Activated CD4-positive, alpha-beta T cell treated with anti-CD3 and anti-CD28 coated beads for 1 hour (primary cell): ENCODE results near the gene RAX.
"Not testable (repeated sequence)": the region's sequence is repeated elsewhere in the genome, so short reads cannot be mapped to it uniquely, and the experiment has no call there.

Experiments used
- DNase-seq: peaks from one replicate; pipeline ENCODE4 v3.0.0-alpha.2; 2020

RAX gene

DNA sequence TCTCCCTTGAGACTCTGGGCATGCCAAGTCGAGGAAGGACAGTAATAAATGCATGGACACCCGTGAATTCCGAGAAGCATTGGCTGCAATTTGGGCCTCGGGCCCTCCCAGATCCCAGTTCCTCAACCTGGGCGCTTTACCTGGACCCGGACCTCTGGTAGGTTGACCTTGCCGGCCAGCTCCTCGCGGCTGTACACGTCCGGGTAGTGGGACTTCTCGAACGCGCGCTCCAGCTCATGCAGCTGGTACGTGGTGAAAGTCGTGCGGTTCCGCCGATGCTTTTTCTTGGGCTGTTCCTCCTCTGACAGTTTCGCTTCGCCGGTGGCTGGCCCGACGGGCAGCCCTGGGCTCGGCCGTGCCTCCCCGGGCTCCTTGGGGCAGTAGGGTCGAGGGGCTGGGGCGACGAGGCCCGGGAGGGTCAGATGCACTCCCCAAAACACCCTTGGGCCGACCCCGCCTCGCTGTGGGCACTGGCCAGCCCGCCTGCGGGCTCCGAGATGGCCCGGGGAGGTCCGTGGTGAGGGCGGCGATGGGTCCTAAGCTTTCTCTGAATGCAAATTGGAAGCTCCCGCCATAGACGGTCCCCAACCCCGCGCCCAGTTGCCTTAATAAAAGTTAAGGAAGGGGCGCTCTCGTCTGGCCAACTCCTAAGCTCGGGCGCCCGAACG, 899 bp downstream of the RAX start:
- no peak for DNase-seq

DNA sequence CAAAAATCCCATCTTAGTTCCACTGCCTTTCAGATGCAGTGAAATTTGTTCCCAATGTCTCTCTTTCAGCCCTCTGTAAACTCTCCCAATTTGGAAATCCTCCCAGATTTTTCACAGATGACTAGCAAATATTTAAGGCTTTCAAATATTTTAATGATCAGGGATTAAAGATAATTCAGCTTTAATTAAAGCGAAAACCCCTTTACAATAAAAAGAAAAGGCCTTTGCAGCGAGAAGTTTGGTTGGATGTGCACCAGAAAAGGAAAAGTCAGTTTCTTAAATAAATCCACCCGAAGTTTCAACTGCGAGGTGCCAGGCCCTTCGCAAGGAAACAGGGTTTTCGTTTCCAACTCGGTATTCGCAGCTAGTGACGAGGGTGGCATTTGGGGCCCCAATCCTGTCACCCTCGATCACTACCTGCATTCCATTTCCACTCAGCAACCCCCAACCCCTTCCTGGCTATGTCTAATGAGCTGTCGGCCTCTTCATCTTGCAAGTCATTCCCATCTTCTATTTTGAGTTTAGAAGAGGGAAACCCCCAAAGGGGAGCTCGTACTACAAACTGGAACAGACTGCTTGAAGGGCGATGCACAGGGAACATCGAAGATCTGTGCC, 1.5 kb downstream of the RAX start:
- DNase-seq = no peak

DNA sequence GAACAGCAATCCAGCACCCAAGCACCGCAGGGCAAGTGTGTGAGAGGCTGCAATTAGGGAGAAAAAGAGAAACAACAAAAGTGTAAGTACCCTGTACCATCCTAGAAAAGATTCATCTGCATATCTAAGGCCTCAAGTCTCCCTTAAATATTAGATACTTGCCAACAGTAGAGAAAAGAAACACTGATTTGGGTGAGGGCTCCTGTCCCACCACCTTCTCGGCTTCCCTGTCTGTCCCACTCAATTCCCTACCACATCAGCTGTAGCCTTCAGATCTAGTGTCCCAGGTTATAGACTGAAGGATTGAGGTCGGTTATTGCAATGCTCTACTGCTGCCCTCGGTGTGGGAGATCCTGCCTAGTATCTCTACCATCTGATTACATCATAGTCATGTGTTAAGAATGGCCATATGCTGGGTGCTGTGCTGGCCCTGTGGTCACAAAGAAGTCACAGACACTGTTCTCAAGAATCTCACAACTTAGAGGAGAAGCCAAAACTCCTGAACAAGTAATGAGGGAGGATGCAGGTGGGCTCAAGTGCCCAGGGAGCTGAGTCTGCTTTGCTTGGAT, 2.5 kb downstream of the RAX start:
- DNase-seq = no peak

DNA sequence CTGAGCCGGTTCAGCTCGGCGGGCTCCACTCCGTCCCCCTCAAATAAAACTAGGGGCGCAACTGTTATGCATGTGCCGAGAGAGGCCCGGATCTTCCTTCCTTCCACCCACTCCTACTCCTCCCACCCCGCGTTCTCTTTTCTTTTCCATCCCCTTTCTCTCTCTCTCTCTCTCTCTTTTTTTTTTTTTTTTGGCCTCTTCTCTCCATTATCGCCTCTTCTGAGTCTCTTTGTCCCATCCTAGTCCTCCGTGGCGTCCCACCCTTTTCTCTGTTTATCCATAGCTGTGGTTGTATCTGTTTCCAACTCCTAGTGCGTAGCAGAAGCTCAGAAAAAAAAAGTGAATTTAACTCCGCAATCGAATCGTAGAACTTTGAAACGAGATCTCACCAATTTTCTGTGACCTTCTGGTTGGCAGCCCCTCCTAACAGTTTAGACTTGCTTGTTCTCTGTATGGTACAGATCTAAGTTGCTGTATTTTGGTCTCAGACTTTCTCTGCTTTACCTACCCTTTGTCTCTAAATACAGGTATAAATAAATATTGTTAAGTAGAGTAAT, 3.6 kb downstream of the RAX start:
- no peak for DNase-seq

DNA sequence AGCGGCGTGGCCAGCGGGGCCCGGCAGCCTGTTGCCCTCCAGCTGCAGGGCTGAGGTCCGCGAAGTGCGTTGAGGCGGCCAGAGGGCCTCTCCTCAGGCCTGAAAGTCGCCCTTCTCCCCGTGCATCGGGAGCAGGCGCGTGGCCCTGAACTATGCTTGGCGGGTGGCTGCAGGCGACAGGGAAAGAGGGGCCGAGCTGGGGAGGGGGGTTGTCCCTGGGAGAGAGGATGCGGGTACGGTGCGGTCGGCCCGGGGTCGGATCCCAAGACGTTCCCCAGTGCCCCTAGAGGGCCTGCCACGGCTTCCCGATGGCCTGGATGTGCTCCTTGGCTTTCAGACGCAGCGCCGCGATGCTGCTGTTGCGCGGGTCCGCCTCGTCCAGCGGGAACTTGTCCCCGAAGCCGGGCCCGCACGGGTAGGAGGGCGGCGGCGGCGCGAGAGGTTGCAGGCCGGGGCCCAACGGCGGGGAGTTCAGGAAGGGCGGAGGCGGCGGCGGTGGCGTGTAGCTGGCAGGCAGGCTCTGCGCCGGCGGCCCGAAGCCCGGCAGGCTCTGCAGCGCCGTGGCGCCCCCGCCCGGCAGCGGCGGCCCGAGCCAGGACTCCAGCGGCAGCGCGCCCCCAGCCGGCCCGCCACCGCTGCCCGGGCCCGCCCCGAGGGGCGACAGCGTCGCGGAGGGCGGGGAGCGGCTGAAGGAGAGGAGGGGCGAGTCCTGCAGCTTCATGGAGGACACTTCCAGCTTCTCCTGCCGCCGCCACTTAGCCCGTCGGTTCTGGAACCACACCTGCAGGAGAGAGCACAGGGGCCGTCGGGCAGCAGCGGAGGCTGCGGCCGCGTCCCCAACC, 4.3 kb downstream of the RAX start:
- no peak for DNase-seq

DNA sequence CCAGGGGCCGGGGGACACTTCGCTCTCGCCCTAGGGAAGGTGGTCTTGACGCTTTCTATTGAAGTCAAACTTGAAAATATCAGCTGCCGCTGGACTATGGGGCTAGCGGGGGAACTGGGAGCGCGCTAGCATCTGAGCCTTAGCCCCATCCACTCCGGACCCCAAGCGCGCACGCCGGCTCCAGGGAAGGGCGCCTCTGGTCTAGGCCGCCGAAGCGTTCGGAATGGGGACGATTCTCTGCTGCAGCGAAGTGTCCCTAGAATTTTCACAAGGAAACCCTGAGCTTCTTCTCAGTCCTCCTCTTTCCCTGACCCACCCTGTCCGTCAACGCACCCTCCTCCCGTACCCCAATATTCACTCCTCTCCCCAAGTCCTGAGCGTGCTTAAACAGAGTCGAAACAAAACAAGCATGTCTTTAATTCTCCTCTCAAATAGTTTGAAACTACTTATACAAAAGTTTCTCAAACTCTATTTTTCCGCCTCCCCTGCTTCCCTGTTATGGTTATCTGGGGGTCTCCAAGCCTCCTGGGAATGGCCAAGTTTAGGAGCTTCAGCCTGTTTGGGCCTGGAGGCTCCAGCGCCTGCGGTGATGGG, 5.0 kb downstream of the RAX start:
- DNase-seq = no peak

DNA sequence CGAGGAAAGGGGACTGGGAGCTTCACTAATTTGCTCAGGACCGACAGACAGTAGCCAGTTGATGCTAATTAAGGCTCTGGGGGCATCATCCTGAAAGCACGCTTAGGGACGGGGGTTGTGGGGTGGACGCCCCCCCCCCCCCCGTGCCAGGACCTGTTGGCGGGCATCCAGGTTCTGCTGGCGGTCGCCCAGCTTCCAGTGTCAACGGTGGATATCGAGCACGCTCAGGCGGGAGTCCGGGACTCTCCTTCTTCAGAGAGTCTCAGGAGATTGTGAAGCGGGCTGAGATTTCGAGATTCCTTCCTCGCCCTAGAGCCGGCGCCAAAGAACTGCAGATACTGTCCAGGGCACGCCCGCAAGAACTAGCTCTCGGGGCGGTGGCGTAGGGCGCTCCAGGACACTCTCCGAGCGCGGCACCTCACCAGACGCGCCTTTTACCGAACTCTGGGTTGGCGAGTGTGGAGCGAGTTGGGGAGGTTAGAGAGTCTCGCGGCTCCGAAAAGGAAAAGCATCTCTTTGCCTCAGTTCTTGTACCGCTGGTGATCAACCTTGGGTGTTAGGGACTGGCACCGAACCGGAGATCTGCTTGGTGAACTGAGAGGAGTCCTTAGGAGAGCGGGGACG, 5.6 kb downstream of the RAX start:
- DNase-seq = no peak

DNA sequence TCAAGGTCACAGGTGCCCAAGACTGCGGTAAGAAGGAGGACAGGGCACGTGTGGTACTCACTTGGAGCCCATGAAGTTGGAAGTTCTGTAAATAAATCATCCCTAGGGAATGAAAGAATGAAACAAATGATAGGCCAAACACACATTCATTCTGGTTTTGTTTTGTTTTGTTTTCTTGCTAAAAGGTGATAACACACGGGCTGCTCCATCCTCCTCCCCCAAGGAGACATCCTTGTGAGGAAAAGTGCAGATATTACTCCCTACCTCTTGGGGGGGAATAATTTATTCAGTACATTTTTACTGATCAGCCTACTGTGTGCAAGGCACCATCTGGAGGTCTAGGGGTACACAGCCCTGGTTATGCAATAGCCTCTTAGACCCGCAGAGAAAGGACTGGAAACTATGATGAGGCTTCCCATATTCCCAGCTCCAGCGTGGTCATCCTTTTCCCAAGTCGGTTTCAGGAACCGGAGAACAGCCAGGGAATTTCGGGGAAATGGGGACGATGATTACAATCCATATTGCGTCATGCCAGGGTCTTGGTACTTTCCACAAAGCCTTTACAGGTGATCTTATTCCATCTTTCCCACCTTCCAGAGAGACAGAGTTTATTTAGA, 6.3 kb downstream of the RAX start:
- DNase-seq = no peak

DNA sequence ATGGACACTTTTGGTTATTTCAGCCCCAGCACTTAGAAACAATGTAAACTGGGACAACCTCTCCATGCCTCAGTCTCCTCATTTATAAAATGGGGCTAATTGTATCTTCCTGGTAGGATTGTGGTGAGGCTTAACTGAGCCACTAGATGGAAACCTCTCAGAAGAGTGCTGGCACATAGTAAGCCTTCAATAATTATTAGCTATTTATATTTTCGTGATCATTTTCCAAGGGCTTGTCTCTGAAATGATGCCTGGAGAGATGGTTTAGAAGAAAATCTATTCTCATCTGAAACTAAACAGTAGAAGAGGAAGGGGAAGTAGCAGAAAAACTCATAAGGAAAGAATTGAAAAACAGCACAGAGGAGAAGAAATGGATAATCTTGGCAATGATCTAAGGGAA, 6.8 kb downstream of the RAX start:
- no peak for DNase-seq

DNA sequence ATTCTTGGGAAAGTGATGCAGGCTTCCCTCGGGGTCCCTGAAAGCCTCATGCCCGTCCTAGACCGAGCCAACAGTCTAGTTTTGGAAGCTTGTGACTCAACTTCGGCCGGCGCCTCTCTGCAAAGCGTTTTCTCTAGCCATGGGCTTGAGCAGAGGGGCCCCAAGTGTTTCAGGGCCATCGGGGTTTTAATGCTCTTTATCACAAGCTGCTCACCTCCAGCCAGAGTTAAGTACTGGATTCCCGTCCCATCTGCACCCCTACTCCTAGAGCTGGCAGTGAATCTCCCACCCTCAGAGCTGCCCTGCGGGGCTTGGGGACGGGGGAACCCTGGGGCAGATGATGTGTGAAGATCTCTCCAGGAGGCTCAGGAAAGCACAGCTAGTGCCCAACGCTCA, 7.3 kb downstream of the RAX start:
- no peak for DNase-seq

DNA sequence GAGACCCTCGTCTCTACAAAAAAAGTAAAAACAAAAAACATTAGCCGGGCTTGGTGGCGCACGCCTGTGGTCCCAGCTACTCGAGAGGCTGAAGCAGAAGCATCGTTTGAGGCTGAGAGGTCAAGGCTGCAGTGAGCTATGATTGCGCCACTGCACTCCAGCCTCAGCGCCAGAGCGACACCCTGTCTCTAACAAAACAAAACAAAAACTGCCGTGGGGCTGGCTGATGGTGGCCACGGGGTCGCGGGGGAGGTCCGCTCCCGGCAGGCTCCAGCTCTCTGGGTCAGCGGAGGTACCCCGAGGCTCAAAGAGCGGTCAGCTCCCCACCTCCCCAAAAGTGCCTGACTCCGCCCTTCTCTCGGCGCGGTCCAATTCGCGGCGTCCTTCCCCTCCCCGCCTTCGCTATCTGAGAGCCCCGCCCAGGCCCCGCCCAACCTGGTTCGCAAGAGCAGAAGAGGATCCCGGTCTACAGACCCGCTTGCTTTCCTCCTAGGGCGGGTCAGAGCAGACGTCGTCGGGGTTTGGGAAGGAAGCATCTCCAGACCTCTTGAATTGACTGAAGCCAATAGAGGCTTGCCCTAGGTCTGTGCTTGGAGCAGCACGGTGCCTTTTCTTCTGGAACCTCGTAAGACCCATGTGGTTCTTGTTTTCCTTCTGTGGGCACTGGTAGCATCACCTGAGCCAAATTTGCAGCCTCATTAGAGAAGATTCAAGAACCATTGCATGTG, 7.8 kb downstream of the RAX start:
- DNase-seq = no peak

DNA sequence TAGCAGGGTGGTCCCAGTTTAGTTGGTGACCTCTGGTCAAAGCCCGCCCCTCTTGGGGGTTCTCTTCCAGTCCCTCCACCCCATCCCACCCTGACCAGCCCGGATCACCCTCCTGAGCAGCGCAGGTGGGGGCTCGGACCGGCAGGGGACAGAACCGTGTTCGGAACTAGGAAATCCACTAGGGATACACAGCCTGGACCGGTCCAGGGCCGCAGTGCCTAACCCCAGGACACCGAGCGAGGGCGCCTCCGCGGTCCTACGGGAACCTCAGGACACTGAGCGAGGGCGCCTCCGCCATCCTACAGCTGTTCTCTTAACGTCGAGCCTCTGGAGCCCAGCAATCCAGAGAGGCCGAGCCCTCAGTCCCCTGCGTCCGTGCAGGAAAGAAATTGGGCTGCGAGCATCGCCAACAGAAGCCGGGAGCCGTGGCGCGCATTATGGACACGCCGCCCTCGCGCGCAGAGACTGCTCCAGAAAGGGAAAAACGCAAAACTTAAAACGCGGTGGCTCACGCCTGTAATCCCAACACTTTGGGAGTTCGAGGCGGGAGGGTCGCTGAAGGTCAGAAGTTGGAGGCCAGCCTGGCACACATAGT, 8.5 kb downstream of the RAX start:
- DNase-seq = no peak

DNA sequence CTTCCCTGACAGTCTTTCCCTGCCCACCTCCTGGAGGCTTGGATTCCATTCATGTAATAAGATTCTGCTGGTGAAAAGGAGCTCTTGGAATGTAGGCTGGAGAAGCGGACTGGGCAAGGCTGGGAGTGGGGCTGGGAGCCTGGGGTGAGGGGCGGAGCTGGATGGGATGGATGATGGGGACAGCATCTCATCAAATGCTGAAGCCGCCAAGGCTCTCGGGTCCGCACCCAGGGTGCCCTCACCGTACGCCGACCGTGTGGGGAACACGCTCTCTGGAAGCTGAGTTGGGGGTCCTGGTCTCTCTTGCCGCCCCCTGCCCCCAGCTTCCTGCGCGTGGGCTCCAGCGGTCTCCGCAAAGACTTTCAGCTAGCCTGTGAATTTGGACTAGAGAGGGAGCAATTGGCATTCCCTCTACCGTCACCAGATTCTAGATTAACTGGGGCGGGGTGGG, 9.1 kb downstream of the RAX start:
- DNase-seq = no peak

DNA sequence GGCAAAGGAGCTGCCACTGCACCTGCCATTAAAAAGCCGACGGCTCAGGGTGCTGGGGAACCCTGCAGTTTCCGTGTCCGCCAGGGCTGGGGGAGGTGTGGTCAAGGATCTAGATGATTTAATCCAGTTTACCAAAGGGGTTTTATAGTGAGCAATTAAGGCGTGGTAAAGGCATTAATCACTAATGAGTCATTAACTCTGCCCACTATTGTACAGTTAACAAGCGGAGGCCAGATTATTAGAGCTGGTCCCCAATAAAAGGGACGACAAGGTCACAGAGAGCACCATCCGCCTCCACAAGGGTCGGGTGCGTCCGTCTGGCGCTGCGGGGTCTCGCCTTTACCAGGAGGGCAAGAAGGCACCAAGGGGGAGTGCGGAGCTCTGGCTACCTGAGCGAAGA, 9.6 kb downstream of the RAX start:
- DNase-seq = no peak

DNA sequence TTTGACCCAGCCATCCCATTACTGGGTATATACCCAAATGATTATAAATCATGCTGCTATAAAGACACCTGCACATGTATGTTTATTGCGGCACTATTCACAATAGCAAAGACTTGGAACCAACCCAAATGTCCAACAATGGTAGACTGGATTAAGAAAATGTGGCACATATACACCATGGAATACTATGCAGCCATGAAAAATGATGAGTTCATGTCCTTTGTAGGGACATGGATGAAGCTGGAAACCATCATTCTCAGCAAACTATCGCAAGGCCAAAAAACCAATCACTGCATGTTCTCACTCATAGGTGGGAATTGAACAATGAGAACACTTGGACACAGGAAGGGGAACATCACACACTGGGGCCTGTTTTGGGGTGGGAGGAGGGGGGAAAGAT, 11.0 kb downstream of the RAX start:
- not testable (repeated sequence) for DNase-seq

DNA sequence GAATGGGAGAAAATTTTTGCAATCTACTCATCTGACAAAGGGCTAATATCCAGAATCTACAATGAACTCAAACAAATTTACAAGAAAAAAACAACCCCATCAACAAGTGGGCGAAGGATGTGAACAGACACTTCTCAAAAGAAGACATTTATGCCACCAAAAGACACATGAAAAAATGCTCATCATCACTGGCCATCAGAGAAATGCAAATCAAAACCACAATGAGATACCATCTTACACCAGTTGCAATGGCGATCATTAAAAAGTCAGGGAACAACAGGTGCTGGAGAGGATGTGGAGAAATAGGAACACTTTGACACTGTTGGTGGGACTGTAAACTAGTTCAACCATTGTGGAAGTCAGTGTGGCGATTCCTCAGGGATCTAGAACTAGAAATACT, 11.4 kb downstream of the RAX start:
- DNase-seq = not testable (repeated sequence)

DNA sequence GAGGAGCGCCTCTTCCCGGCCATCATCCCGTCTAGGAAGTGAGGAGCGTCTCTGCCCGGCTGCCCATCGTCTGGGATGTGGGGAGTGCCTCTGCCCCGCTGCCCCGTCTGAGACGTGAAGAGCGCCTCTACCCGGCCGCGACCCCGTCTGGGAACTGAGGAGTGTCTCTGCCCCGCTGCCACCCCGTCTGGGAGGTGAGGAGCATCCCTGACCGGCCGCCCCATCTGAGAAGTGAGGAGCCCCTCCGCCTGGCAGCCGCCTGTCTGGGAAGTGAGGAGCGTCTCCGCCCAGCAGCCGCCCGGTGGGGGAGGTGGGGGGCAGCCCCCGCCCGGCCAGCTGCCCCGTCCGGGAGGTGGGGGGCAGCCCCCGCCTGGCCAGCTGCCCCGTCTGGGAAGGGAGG, 17.8 kb downstream of the RAX start:
- DNase-seq = not testable (repeated sequence)

DNA sequence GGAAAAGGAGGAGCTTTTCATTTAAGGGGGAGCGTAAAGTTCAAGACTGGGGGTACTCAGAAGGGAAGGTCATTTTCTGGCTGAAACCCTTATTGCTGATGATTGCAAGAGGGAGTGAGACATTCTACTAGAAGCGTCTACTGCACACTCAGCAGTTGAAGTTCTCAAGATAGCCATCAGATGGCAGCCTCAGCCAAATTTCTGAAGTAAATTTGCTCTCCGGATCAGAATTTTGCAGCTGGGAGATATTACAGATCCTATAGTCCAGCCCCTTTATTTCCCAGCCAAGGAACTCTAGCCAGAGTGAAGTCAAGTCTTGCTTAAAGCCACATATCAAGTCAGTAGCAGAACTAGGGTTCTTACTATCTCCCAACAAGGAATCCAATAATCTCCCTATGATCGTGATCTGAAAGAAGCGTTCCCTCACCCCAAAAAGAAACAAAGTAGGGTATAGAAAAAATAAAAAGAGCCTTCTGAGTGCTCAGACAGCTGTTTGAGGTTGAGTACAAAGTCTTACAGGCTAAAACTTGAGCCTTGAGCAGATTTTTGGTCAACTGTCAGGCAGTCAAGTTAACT, 24.0 kb downstream of the RAX start:
- DNase-seq = no peak

DNA sequence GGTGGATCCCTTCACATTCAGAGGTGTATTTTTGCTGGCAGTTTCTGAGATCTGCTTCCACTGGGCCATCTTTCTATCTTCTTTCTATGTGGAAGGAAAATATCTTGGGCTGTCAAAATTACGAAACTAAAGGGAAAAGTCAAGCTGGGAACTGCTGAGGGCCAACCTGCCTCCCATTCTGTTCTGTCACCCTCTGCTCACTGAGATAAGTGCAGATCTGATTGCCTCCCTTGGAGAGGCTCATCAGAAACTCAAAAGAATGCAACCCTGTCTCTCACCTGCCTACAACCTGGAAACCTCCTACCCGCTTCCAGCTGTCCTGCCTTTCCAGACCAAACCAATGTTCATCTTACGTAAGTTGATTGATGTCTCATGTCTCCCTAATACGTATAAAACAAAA, 26.5 kb downstream of the RAX start:
- no peak for DNase-seq

DNA sequence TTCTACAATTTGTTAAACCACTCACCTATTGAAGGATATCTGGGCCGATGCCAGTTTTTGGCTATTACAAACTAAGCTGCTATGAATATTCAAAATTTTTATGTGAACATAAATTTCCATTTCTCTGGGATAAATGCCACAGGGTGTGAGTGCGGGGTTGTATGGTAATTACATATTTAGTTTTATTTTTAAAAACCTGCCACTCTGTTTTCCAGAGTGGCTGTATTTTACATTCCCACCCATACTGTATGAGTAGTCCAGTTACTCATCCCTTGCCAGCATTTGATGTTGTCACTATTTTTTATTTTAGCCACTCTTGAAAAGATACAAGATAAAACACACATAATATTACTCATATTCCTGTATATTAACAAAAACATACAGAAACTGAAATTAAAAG, 30.3 kb downstream of the RAX start:
- DNase-seq = no peak

DNA sequence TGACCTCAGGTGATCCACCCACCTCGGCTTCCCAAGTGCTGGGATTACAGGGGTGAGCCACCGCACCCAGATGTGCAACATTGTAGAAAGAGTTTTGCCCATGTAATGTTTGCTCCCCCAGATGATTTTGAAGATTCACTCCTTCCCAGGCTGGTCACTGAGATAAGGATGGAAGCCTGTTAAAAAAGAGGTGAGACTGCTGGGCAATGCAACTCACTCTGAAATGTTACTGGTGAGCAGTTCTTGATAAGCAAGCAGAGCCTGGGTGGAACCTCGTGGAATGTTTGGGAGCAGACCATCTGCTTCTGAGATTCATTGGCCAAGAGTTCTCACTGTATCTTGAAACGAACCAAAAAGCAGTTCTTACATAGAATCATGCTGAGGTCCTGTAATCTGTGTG, 33.6 kb downstream of the RAX start:
- DNase-seq = no peak
